HG03064 (cell line): Measurements from ENCODE around the gene FAM184B.

Experiments used
- ATAC-seq: cut with Tn5 transposase; IDR thresholded peaks from one replicate; pipeline ENCODE4 v1.9.1; 2021; ENCODE audit warnings: low read depth; ENCODE audit not compliant: unreplicated experiment

The FAM184B gene

DNA sequence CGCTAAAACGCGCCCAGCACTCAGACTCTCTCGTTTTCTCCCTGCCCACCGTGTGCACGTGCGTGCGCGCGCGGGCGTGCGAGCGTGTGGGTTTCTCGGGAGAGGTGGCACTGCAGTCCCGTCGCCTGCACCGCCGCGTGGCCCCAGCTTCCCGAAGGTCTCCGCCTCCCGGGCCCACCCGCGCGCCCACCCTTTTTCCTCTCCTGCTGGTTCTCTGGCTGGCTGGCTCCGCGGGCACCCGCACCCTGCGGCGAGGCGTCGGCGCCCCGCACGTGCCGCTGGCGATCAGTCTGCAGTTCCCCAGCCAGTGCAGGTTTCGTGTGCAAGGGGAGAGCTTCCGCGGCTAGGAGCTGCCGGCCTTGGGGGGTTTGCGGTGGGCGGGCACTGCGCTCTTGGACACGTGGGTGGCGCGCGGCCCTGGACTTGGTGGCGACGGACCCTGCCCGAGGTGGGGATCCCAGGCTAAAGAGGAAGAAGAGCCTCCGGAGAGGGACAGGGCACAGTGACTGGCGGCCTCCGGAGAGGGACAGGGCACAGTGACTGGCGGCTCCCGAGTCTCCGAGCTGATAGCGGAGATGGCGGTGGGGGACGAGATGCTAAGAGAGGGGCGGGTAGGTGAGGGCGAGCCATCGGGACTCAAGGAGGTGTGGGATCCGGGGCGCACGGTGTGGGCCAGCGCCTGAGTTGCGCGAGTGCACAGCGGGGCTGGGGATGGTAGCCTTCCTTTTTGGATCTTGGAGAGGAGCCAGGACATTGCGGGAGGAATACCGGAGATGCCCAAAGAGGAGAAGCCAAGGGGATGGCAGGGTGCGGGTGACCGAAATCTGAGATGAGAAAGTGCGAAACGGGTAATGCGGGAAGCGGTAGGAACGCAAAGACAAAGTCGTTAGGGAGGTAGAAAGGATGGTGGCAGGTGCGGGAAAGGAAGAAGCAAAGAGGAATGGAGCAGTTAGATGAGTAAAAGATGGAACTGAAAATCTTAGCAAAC lies at the start of gene FAM184B:
TSS of gene FAM184B (minus strand) at position 322 of the 988 bp plus-strand sequence. CDS start 322 bp downstream, outside the sequence.
- ATAC-seq = no peak

DNA sequence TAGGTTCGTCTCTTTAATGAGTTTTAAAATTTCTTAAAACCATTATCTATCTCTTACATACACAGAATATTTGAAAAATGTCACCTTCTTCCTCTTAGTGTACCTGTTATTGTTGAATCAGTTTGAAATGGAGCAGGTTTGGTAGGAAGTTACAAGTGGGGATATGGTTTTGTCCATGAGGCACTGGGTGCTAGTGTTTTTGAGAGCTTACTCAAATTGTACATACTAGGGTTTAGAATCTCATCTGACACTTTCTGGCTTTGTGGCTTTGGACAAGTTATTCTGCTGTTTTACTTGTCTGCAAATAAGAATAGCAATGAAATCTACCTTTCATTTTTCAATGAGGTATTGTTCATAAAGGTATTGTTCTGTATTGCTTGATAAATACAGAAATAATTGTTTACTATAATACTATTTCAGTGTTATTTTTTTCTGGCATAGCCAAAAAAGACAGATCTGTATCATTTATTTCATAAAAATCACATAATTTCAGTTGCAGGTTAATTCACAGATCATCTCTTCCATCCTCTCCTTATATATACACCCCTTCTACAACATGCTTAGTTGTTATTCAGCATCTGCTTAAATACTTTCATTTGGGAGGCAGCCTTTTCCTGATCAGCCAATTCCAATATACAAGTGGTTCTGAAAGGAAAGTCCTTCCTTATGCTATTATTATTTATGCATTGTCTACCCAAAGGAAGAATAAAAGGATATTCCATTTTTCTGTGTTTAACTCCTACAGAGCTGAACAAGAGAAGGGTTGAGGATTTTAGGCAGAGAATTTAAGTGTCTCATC lies 42.6 kb upstream of the FAM184B start:
- no peak for ATAC-seq

DNA sequence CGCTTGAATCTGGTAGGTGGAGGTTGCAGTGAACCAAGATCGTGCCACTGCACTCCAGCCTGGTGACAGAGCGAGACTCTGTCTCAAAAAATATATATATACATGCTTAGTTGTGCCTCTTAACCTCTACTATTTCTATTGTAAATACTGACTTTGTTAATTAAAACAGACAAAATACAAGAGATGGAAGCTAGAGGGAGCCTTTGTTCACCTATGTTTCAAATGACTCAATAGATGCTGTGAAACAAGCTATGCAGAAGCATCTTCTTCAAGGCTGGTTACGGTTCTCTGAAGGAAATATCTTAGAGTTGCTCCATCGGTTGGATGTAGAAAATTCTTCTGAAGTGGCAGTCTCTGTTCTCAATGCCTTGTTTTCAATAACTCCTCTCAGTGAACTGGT lies 35.6 kb upstream of the FAM184B start:
- ATAC-seq = peak; percentile 70

DNA sequence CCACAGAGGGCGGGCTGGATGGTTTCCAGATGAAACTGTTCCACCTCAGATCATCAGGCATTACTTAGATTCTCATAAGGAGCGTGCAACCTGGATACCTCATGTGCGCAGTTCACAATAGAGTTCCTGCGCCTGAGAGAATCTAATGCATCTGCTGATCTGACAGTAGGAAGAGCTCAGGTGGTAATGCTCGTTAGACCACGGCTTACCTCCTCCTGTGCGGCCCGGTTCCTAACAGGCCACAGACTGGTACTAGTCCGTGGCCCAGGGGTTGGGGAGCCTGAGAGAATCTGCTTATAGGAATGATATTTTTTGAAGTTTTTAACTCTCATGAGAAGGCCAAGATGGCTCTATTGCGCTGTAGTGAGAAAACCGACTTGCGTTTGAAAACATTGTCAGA lies 34.7 kb upstream of the FAM184B start:
- ATAC-seq = no peak

DNA sequence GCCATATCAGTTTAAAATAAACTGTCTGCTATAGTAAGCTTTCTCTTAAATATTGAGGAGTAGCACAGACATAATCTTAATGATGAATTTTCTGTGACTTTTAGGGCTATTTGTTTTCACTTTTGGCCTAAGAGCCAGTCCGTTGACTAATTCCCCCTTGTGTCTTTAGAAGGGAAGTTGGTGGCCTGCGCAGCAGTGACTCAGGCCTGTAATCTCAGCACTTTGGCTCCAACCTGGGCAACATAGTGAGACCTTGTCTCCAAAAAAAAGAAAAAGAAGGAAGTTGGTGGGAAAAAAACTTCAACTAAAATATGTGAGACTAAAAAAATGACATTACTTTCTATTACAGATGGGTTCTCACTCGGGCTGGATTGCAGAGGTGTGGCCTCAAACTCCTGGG lies 32.7 kb upstream of the FAM184B start:
- no peak for ATAC-seq

DNA sequence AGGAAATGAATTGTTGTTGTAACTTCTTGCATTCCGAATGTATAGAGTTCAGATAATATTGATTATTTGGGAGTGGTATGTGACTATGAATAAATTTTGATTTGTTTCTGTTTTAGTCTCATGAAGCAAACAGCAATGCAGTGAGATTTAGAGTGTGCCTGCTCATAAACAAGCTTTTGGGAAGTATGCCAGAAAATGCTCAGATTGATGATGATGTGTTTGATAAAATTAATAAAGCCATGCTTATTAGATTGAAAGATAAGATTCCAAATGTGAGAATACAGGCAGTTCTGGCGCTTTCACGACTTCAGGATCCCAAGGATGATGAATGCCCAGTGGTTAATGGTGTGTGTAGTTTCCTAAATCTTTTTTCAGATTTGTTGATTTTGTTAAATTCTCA lies 31.4 kb upstream of the FAM184B start:
- ATAC-seq = no peak

DNA sequence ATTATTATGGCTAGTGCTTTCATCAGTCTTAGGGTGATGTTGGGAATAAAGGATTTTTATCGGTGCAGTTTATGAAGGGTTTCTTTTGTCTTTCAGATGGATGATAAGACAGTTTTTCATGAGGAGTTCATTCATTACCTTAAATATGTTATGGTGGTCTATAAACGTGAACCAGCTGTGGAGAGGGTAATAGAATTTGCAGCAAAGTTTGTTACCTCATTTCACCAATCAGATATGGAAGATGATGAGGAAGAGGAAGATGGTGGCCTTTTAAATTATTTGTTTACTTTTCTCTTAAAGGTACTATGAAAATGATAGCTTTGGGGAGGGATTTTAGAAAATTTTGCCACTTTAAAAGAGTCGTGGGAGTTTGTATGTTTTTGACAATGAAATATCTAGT lies 30.7 kb upstream of the FAM184B start:
- ATAC-seq = no peak

DNA sequence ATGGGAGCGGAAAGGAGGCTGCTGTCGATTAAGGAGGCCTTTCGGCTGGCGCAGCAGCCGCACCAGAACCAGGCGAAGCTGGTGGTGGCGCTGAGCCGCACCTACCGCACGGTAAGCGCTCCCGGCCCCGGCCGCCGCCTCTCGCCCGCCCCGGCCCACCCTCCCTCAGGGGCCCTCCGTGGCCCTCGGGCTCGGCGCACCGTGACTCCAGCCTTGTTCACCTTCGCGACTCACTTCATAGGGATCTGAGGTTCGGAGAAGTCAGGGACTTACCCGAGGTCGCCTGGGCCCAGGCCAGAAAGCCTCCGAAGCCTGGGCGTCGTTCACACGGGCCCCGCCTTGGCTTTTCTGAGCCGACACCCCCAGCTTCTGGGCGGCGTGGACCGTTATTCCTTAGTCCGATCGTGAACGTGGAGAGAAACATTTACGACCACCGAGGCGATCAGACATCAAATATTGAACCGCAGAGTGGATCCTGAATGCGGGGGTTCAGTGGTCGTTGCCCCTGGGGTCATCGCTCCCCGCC lies 29.7 kb upstream of the FAM184B start:
- peak; percentile 35 for ATAC-seq

DNA sequence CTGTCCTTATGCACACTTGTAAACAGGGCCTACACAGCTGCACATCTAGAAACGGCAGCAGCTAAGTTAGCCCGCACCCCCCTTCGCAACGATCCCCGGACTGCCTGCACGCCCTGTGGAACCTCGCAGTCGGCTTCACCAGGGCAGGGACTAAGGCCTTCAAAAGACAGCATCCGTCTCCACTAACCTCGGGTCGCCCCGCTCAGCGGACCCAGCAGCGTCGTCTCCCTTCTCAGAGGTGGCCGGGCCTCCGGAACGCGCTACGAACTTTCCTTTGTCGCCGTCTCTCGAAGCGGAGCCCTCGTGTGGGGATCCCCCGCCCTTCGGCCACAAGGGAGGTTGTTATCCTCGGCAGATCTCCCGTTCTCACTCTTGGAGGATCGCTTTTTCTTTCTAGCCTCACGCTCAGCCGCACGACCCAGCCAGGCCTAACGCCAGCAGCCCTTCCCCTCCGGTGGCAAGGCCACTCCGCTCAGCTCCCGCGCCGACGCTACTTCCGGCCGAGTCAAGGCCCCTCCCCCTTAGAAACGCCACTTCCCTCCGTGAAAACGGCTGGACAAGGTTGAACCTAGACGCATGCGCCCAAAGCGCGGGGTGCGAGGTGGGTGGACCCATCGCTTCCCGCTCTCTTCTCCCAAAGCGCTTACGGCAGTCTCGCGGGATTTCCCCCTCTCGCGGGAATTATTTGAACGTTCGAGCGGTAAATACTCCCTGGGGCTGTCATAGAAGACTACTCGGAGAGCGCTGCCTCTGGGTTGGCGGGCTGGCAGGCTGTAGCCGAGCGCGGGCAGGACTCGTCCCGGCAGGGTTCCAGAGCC lies 29.0 kb upstream of the FAM184B start, which contains the start of the genes DCAF16 and NCAPG:
TSS of gene DCAF16 (minus strand) at position 498 of the 818 bp plus-strand sequence. CDS start 6,616 bp downstream, outside the sequence.
TSS of gene NCAPG (plus strand) at position 720 of the 818 bp plus-strand sequence. CDS start 99 bp downstream, outside the sequence.
- peak; percentile 87 for ATAC-seq

DNA sequence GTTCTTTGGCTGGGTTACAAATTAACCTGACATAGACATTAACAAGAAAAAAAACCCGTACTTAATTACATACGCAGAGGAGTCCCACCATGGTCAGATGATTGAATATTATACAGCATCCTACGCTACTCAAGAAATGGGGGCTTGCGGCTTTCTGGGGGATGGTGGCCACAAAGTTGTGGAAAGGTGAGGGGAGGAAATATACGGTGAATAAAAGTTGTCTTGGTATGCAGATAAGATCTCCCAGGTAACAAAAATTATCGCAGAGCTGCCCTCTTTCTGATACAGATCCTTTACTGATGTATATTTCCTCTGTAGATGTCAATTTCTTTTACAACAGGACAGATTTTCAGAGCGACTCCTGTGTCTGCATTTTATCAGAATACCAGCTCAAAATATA lies 28.2 kb upstream of the FAM184B start:
- ATAC-seq = no peak

DNA sequence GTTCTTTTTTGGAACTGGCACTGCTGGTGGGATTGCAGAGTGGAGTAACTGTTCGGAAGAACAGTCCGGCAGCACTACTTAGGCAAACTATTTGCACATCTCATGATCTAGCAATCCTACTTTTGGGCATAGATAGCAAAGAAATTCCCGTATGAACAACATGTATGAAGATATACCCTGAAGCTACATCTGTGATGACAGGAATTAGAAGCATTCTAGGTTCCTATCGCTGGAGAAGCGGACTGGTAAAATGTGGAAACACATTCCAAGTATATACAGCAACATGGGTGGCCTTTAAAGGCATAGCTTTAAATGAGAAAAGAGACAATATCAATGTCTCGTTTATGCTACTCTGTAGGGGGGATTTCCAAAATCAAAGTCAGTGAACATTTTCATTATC lies 26.0 kb upstream of the FAM184B start:
- no peak for ATAC-seq

DNA sequence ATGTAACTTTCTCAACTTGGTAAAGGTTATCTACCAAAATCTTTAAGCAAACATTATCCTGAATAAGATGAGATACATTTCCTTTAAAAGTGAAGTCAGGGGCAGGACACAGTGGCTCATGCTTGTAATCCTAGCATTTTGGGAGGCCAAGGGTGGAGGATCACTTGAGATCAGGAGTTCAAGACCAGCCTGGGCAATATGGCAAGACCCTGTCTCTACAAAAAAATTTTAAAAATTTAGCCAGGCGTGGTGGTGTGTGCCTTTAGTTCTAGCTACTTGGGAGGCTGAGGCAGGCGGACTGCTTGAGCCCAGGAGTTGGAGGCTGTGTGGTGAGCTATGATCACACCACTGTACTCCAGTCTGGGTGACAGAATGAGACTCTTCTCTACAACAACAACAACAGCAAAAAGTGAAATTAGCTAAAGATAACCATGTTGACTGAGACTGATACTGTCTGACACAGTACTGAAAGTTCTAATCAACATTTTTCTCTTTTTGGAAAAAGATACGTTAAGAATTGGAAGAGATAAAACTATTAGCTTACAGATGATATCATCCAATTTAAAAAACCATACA lies 24.2 kb upstream of the FAM184B start:
- no peak for ATAC-seq

DNA sequence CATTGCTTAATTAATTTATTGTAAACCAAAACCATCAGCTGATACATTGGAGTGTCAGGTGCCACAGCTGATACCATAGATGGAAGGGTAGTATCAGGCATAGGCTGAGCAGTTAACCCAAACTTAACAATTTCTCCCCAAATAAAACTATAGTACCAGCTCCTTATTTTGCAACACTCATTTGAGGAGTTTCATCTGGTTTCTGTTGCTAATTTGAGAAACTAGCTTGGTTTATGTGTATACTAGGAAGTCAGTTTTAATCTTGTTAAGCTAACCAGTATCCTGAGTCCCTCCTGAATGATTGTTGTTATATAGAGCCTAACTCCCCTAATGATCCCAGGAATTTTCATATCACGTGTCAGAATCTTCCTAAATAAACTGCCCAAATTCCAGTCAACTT lies 16.4 kb upstream of the FAM184B start:
- no peak for ATAC-seq

DNA sequence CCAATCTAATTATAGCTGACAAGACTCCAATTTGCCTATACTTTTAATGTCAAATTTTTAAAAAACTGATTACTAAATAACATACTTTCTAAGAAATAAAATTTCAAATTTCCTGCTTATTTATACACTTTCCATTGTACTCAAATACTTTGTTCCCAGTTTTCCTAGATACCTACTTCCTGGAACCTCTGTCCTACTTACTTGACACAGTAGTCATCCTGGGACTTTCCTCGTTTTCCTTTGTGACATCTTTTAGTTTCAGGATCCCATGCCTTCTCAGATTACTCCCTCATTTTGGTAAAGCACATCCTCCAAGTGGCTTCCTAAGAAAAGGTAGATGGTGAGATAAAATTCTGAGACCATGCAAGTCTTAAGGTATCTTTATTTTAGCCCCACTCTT lies 13.3 kb upstream of the FAM184B start:
- ATAC-seq = no peak

DNA sequence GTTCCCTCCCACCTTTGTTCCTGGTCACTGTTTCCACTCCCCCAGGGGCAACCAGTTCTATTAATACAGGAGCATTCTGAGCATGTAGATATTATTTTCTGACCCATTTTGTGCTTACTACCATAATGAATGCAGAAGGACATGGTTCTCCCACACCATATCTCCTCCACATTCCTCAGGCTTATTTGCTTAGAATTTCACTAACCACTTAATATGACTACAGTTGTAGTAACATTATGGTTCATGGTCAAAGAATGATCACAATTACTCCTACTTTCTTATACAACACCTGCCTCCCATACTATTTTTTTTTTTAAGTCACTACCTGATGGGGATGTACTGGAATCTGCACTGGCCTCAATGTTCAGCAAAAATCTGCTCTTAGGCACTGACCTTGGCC lies 7.5 kb upstream of the FAM184B start:
- no peak for ATAC-seq

DNA sequence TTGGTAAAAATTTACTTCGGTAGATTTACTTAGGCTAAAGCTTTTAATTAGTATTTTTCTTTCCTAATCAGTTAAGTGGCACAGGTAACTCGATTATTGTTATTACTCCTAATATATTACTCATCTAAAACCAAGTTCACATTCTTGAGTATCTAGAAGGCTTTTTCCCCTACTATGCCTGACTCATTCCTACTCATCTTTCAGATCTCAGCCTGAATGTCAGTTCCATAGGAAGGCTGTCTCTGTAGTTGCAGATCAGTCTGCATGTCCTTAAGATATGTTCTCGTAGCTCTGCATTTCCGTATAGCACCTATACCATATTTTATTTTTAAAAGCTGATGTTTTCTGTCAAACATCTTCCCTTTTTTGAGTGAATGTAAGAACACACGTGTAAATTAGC lies 5.9 kb upstream of the FAM184B start:
- no peak for ATAC-seq

DNA sequence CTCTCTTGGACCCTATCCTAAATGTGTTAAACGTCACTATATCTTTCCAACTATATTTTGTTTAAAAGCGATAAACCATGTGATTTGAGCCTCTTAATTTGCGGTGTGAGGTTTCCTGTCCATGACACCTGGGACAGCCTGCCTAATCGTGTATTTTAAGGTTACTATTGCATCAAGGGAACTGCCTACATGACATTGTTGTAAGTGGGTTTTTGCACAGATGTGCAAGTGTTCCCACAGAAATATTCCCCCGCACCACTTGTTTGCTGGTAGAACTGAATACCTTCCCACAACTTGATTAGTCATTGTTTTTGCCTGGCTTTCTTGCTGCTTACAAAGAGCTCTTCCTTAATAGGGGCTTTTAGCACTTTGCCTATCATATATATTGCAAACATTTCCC lies 5.1 kb upstream of the FAM184B start:
- ATAC-seq = no peak

DNA sequence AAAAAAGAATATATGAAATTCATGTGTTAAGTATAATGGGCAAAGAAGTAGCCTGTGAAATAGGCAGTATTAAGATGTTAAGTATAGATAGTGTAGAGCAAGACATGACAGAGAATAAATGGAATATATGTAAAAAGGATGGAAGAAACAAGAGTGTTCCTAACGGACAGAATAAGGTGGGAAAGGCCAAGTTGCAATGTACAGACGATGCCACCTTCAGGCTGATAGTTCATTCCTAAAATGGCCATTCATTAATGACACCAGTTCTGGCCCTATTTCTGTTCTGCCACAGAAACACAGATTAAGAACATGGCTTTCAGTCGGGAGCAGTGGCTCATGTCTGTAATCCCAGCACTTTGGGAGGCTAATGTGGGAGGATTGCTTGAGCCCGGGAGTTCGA lies 4.4 kb upstream of the FAM184B start:
- ATAC-seq = no peak

DNA sequence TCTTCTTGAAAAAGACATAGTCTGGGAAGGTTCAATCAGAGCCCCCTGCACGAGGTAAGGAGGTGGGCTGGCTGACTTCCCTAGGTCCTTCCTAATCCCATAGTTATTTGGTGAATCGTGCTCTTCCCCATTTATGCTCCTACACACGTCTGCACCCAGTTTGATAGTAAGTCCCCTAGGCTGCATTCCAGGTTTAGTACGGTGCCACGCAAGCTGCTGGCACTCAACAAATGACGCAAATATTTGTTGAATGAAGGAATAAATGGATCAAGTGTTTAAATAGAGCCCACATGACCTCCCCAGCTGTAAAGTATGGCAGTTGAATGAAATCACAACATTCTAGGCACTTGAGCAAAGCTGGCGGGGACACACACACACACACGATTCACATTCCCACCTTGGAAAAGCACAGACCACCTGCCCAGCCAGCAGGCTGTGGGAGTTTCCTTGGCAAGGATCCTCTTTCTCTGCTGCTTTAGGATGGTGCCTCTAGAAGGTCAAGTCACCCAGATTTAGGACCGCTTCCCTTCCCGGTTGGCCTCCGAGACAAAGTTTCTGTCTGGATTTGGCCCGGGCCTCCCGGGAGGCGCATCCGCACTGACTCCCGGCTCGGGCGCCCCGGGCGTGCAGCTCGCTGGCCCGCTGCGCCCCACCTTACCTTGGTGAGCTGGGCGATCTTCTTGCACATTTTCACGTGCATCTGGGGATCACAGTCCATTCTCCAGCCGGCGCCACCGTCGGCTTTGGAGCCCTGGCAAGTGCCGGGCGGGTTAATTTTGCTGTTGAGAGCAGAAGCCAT lies 721 bp downstream of the FAM184B start:
- ATAC-seq = no peak
